ENCODE measurements around the gene ITGA11.

The ITGA11 gene

GRCh38 chr15:68423359-68424296 lies 8.3 kb downstream of the ITGA11 start:
- DNase-seq: no peak

GRCh38 chr15:68422403-68423145 lies 9.4 kb downstream of the ITGA11 start:
- peak; percentile 25 for DNase-seq

GRCh38 chr15:68421798-68422402 lies 10.1 kb downstream of the ITGA11 start:
- DNase-seq: no peak

- DNase-seq: peak; percentile 10
Measured at GRCh38 chr15:68421115-68421551, 10.8 kb downstream of the ITGA11 start.

GRCh38 chr15:68420186-68420684 lies 11.7 kb downstream of the ITGA11 start:
- peak; percentile 6 for DNase-seq

- peak; percentile 4 for DNase-seq
Measured at GRCh38 chr15:68419301-68420175, 12.4 kb downstream of the ITGA11 start.

GRCh38 chr15:68418611-68419161 lies 13.3 kb downstream of the ITGA11 start:
- peak; percentile 2 for DNase-seq

- no peak for DNase-seq
Measured at GRCh38 chr15:68417897-68418296, 14.1 kb downstream of the ITGA11 start.

- no peak for DNase-seq
Measured at GRCh38 chr15:68417051-68417450, 14.9 kb downstream of the ITGA11 start.

- peak; percentile 10 for DNase-seq
Measured at GRCh38 chr15:68416158-68416535, 15.8 kb downstream of the ITGA11 start.

- DNase-seq: peak; percentile 25
Measured at GRCh38 chr15:68415501-68416157, 16.3 kb downstream of the ITGA11 start.

GRCh38 chr15:68415061-68415460 lies 16.9 kb downstream of the ITGA11 start:
- DNase-seq: peak; percentile 10

GRCh38 chr15:68414591-68414990 lies 17.4 kb downstream of the ITGA11 start:
- peak; percentile 34 for DNase-seq

GRCh38 chr15:68414206-68414555 lies 17.8 kb downstream of the ITGA11 start:
- DNase-seq: no peak

GRCh38 chr15:68413363-68414205 lies 18.4 kb downstream of the ITGA11 start:
- DNase-seq: peak; percentile 25

GRCh38 chr15:68412218-68412617 lies 19.7 kb downstream of the ITGA11 start:
- DNase-seq: peak; percentile 29

GRCh38 chr15:68411735-68412134 lies 20.2 kb downstream of the ITGA11 start:
- peak; percentile 28 for DNase-seq

- DNase-seq: peak; percentile 20
Measured at GRCh38 chr15:68411343-68411675, 20.7 kb downstream of the ITGA11 start.

- peak; percentile 35 for DNase-seq
Measured at GRCh38 chr15:68410466-68411342, 21.3 kb downstream of the ITGA11 start.

Data from activated CD8-positive, alpha-beta memory T cell treated with anti-CD3 and anti-CD28 coated beads, Interleukin-2, amount 50 U/mL, for 48 hours (primary cell).